Skeletal muscle satellite cell (primary cell): ENCODE results near the gene WWOX.

ENCODE experiments used
- H3K27me3 ChIP-seq: 2 replicates; pipeline ENCODE4 v1.7.0; 2013; ENCODE audit warnings: low read length; ENCODE audit not compliant: control insufficient read depth, insufficient read depth
- H3K36me3 ChIP-seq: 2 replicates; pipeline ENCODE4 v1.7.0; 2013; ENCODE audit warnings: mild to moderate bottlenecking, control low read depth, low read length; ENCODE audit not compliant: insufficient read depth
- H3K4me1 ChIP-seq: 2 replicates; pipeline ENCODE4 v1.7.0; 2013; ENCODE audit warnings: low read length; ENCODE audit not compliant: control insufficient read depth, insufficient read depth
- H3K4me2 ChIP-seq: 2 replicates; pipeline ENCODE4 v1.7.0; 2013; ENCODE audit warnings: mild to moderate bottlenecking, low read length
- H3K4me3 ChIP-seq: 2 replicates; pipeline ENCODE4 v1.7.0; 2013; ENCODE audit warnings: low read length
- H3K9ac ChIP-seq: 2 replicates; pipeline ENCODE4 v1.7.0; 2013; ENCODE audit warnings: mild to moderate bottlenecking, low read depth, low read length, moderate library complexity
- H3K9me3 ChIP-seq: replicated peaks from 2 replicates; pipeline ENCODE4 v1.7.0; 2013; ENCODE audit warnings: mild to moderate bottlenecking, control low read depth, low read length

WWOX gene

DNA sequence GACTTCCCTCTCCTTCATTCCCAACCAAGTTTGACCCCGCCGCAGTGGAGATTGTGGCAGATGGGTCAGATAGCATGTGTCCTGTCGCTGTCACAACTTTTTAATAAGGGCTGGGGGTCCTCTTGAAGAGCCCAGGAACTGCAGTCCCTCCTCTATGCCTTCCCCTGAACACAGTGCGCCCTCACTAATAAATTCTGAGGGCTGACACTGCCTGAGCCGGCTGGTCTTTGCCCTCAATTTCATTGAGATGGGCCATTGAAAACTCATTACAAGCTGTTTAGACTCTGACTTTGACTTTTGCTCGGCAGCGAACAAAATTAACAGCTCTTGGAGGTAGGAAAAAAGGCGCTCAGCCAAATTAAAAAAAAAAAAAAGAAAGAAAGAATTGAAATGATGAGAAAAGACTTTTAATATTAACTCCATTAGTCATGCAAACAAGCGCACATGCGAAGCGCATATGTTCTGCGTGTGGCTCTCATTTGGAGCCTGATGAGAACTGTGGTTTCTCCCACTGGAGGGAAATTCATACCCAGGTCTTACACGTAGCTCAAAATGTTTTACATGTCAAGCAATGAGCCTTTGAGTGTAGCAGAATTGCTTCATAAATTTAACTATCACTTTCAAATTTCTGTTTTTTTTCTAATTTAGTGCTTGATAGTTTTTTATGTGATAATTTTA lies 704.7 kb downstream of the WWOX start:
- no peak overlapping the region for H3K9ac ChIP-seq
- peaks cover 6% of the 10 kb centered on the region for H3K9me3 ChIP-seq
- no peaks in the 10 kb centered on the region for H3K36me3 ChIP-seq
- H3K4me3 ChIP-seq, result no peak overlapping the region
- no peak overlapping the region for H3K4me2 ChIP-seq
- H3K27me3 ChIP-seq, result no peaks in the 10 kb centered on the region
- H3K4me1 ChIP-seq, result no peaks in the 10 kb centered on the region

DNA sequence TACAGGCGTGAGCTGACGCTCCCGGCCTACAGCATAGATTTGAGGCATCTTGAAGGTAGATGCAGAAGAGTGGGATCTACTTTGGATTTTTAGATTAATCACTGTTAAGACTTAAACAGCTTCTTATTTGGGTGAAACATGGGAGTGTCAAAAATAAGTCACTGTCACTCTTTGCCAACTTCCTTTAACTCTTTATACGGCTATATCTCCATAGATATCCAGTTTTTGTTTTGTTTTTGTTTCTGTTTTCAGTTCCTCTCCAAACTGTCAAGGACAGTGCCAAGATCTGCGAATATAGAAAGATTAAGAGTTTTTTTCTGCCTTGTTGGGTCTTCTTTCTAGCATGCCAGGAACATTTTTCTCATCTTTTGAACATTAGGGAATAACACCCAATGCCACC lies 706.1 kb downstream of the WWOX start:
- H3K36me3 ChIP-seq, result no peaks in the 10 kb centered on the region
- H3K27me3 ChIP-seq, result no peaks in the 10 kb centered on the region
- no peak overlapping the region for H3K4me3 ChIP-seq
- H3K9me3 ChIP-seq, result peaks cover 6% of the 10 kb centered on the region
- H3K4me2 ChIP-seq, result no peak overlapping the region
- H3K4me1 ChIP-seq, result no peaks in the 10 kb centered on the region
- no peak overlapping the region for H3K9ac ChIP-seq

DNA sequence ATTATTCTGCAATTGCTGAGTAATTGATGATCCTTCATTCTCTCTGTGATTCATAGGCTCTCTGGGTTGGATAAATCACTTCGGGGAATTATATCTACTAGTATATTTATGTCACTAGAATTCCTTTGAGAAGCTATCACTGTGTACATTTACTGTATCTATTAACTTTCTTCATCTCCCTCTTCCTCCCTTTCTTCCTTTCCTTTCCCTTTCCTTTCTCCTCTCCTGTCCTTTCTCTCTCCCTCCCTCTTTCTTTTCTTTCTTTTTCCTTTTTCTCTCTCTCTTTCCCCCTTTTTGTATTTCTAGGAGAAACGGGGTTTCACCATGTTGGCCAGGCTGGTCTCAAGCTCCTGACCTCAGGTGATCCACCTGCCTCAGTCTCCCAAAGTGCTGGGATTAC lies 711.8 kb downstream of the WWOX start:
- no peak overlapping the region for H3K9ac ChIP-seq
- H3K9me3 ChIP-seq, result peaks cover 6% of the 10 kb centered on the region
- H3K4me3 ChIP-seq, result no peak overlapping the region
- no peak overlapping the region for H3K4me2 ChIP-seq
- H3K36me3 ChIP-seq, result no peaks in the 10 kb centered on the region
- no peaks in the 10 kb centered on the region for H3K27me3 ChIP-seq
- H3K4me1 ChIP-seq, result no peaks in the 10 kb centered on the region

DNA sequence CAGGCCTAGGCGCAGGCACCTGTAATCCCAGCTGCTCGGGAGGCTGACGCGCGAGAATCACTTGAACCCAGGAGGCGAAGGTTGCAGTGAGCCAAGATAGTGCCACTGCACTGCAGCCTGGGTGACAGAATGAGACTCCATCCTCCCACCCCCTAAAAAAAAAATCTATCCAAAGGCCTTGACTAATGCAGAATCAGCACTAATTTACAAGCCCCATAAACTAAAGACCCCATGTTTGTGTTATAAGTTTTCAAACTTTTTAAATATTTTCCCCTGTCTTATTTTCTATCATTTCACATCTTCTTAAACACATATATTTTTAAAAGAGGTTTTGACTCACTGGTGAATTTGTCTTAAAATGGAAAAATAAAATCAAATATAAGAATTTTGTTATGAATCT lies 713.1 kb downstream of the WWOX start:
- no peak overlapping the region for H3K9ac ChIP-seq
- no peaks in the 10 kb centered on the region for H3K27me3 ChIP-seq
- H3K4me2 ChIP-seq, result no peak overlapping the region
- H3K9me3 ChIP-seq, result no peaks in the 10 kb centered on the region
- no peak overlapping the region for H3K4me3 ChIP-seq
- no peaks in the 10 kb centered on the region for H3K36me3 ChIP-seq
- H3K4me1 ChIP-seq, result no peaks in the 10 kb centered on the region

DNA sequence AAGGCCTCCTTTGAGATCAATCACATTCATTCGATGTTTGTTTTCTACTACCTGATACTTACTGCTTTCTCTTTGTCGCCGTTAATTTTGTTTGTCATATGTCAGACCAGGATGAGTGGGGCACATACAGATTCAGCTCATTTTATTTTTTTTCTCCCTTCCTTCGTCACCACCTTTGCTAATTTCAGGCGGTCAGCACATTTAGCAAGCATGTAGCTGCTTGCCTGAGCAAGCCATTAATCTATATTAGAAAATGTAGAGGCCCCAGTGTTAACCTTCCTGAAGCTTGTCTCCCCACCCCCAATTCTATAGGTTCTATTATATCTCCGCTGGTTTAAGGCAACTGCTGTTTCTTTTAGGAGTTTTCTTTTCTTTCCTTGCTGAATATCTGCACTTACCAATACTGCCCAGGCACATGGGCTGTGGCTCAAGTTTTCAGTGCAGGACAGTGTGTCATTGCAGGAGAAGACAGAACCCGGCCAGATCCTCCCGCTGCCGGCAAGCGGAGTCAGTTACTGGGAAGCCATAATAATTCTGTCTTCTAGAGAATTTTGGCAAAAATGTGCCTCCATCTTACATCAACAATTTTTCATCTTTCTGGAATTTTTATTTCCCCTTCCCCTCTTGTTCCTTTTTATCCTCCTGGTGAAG lies 714.3 kb downstream of the WWOX start:
- Histone ChIP-seq H3K9me3 (no peaks in the 10 kb centered on the region), H3K27me3 (no peaks in the 10 kb centered on the region), H3K4me1 (no peaks in the 10 kb centered on the region), H3K4me3 (no peak overlapping the region), H3K4me2 (no peak overlapping the region), H3K9ac (no peak overlapping the region), H3K36me3 (no peaks in the 10 kb centered on the region)

DNA sequence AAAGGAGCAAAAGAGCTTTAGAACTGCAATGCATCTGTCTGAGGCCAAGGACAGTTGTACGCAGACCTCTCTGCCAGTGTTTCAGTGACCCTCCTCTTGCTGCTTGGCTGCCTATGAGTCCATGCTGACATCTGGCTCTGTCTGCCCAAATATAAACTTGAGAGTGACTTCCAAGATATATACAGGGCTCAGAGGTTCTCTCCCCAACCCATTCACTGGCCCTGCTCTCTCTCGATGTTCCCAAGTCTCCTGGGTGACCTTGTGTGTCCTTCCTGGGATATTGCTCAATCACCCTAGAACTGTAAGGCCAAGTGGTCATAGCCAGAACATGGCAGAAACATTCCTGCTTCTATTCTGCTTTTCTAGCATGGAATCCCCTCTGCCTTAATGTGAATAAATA lies 716.3 kb downstream of the WWOX start:
- no peaks in the 10 kb centered on the region for H3K27me3 ChIP-seq
- H3K4me3 ChIP-seq, result no peak overlapping the region
- H3K4me1 ChIP-seq, result no peaks in the 10 kb centered on the region
- no peaks in the 10 kb centered on the region for H3K36me3 ChIP-seq
- H3K9me3 ChIP-seq, result no peaks in the 10 kb centered on the region
- no peak overlapping the region for H3K9ac ChIP-seq
- no peak overlapping the region for H3K4me2 ChIP-seq

DNA sequence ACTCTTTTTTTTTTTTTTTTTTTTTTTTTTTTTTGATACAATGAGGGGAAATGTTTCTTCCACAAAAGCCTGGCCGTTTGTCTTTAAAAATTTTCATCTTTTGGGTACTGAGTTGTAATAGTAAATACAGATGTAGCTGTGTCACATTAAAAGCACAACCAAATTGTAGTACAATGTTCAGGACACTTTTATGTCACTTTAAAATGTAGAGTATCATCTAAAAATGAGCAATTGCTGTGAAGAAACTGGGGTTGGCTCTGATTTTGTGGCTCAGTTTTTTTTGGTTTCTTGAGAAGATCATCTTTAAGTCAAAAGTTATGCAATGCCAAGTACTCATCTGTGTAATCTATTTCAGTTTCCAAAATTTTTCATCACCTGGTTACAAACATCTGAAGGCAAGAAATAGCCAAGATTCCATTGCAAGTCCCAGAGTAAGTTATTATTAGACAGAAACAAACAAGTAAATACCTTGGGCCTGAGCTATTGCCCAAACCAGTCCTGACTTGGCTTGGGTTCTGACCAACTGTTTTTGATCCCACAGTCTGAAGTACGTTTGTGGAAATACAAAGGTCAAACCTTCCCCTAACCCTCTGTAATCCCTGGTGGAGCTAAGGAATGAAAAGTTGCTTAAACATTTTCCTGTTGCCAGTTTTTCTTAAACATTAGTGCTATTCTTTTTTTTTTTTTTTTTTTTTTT lies 717.2 kb downstream of the WWOX start:
- H3K9me3 ChIP-seq, result no peaks in the 10 kb centered on the region
- H3K4me3 ChIP-seq, result no peak overlapping the region
- H3K4me1 ChIP-seq, result no peaks in the 10 kb centered on the region
- no peak overlapping the region for H3K9ac ChIP-seq
- no peak overlapping the region for H3K4me2 ChIP-seq
- H3K27me3 ChIP-seq, result no peaks in the 10 kb centered on the region
- no peaks in the 10 kb centered on the region for H3K36me3 ChIP-seq

DNA sequence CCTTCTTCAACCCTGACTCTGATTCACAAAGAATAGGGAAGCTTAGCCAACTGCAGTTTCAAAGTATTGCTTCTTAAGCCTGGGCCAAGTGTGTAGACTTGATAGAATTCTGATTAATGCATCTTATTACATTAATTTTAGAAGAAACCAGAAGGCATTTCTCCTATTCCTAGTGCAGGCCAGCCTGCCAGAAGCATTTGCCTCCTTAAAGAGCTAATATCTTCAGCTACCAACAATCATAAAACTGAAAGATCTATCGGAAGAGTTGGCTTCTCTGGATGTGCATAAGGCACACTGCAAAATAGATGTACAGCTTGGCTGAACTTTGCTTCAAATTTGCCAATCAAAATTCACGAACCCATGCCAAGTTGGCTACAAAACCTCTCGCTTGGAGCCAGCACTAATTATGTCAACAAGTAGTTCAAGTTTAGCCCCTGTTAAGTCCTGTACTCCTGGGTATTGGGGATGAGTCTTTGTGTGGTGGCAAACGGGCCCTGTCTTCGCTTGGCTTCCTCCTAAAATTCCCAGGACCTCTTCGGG lies 717.8 kb downstream of the WWOX start:
- no peaks in the 10 kb centered on the region for H3K36me3 ChIP-seq
- no peak overlapping the region for H3K4me2 ChIP-seq
- H3K4me1 ChIP-seq, result no peaks in the 10 kb centered on the region

DNA sequence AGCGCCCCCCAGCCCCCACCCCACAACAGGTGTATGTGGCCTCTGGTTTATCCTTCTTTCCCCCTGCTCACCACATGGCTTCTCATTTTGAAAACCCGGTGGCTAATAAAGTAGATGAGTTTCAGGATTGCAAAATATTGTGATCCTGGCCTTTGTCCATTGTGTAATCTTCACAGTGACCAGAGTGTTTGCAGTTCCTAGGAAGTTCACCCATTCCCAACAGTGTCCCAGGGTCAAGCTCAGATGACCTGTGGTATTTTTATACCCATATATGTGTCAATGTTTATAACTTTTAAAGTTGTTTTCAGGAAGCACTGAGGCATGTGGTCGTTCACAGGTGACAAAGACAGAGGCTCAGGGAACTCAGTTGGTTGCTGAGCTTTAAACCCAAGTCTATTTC lies 721.9 kb downstream of the WWOX start:
- Histone ChIP-seq H3K9me3 (no peaks in the 10 kb centered on the region), H3K4me3 (no peak overlapping the region), H3K4me1 (no peaks in the 10 kb centered on the region), H3K9ac (no peak overlapping the region), H3K36me3 (no peaks in the 10 kb centered on the region), H3K27me3 (no peaks in the 10 kb centered on the region), H3K4me2 (no peak overlapping the region)

More for the DNA sequence above, 717.8 kb downstream of the WWOX start:
- Histone ChIP-seq H3K4me3 (no peak overlapping the region), H3K9me3 (no peaks in the 10 kb centered on the region), H3K9ac (no peak overlapping the region), H3K27me3 (no peaks in the 10 kb centered on the region)

DNA sequence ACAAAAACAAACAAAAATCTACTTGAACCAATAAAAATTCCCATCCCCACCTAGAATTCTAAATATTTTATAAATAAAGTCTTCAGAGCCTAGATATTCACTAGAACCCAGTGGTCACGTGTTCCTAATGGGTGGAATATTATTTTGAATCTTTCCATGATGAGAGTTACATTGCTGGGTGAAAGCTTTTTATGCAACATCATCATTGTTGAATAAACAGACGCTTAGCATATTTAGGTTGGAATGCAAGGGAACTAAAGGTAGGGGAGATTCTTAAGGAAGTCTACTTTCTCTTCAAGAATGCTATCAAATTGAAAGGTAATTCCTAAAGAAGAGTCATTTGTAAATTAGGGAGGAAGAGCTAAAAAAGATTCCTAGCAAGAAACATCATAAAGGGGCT lies 723.1 kb downstream of the WWOX start:
- Histone ChIP-seq H3K27me3 (no peaks in the 10 kb centered on the region), H3K9me3 (no peaks in the 10 kb centered on the region), H3K4me1 (no peaks in the 10 kb centered on the region), H3K4me2 (no peak overlapping the region), H3K9ac (no peak overlapping the region), H3K4me3 (no peak overlapping the region), H3K36me3 (no peaks in the 10 kb centered on the region)

DNA sequence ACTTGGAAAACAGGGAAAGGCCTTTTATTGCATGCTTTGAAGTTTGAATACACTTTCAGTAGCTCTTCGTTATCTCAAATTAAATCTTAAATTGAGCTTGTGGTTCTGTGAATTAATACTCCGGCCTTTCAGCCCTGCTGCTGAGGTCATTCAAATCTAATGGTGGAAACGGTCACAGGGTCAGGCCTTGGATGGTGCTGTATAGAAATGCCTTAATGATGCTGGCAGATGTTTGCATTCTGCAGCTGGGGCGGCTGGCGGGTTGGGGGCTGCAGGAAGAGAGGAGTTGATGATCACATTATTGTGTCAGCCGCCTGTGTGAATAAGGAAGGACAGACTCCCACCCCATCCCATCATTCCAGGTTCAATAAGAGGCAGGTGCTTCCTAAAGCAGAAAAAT lies 723.6 kb downstream of the WWOX start:
- no peaks in the 10 kb centered on the region for H3K36me3 ChIP-seq
- H3K4me2 ChIP-seq, result no peak overlapping the region
- H3K27me3 ChIP-seq, result no peaks in the 10 kb centered on the region
- no peak overlapping the region for H3K9ac ChIP-seq
- H3K4me3 ChIP-seq, result no peak overlapping the region
- no peaks in the 10 kb centered on the region for H3K4me1 ChIP-seq
- no peaks in the 10 kb centered on the region for H3K9me3 ChIP-seq
